HepG2 (cell line): ENCODE data around the gene SLC35B1. TPM values are rescaled to one million over a fixed set of nuclear protein-coding genes. Genes with fewer than 3 reads are reported as not detected.

Experiments used
- ATAC-seq: fragments of 200-7000 bp; cut with Tn5 transposase; 3 replicates; pipeline ENCODE4 v1.9.1; 2020; ENCODE audit warnings: mild to moderate bottlenecking, moderate library complexity
- BruUV-seq: library from RNA; stranded (reverse); fragments of 400-500 nt; replicated peaks from 2 replicates; lab custom pipeline; 2021; lab: Mats Ljungman, UMichigan
- CTCF ChIA-PET: fragments of 300-600 bp; formaldehyde crosslinking; extraction: SDS; loops from one replicate; lab custom pipeline; 2021; ENCODE audit warnings: low total read pairs, inconsistent platforms, low intra/inter-chr PET ratio; lab: Yijun Ruan, JAX
- POLR2A ChIA-PET: fragments of 350-600 bp; sonication (Branson Sonifier 250); formaldehyde crosslinking; loops from one replicate; lab custom pipeline; 2020; ENCODE audit warnings: antibody characterized with exemption, inconsistent platforms; lab: Yijun Ruan, JAX
- DNase-seq: peaks from one replicate; pipeline ENCODE4 v3.0.0-alpha.2; 2015; ENCODE audit warnings: low spot score
- FAIRE-seq: peaks from 3 replicates; lab custom pipeline; 2011; peaks lifted over from hg19 to GRCh38; lab: Jason Lieb, UNC
- H2AFZ ChIP-seq: one replicate; pipeline ENCODE4 v1.6.1; 2011; ENCODE audit warnings: low read length, inconsistent platforms
- H3K27ac ChIP-seq: fragments of 300-600 bp; 3 replicates; pipeline ENCODE4 v1.8.0; 2011; ENCODE audit warnings: mixed run types, mild to moderate bottlenecking, mixed read lengths, low read length, inconsistent platforms; ENCODE audit not compliant: insufficient read depth; ENCODE audit errors: extremely low read length
- H3K27me3 ChIP-seq, 2 experiments: fragments of 200-600 bp in 1 of 2; 2 replicates in 1 of 2; 3 replicates in 1 of 2; pipeline versions ENCODE4 v1.6.0 to v1.8.0; 2011; ENCODE audit warnings: low read length in 2 of 2, mild to moderate bottlenecking in 2 of 2, moderate library complexity in 2 of 2, inconsistent platforms in 1 of 2; ENCODE audit not compliant: insufficient read depth in 2 of 2, control insufficient read depth in 1 of 2
- H3K36me3 ChIP-seq, 2 experiments: fragments of 200-600 bp in 1 of 2; replicated peaks in 1 of 2; 2 replicates in 1 of 2; 3 replicates in 1 of 2; pipeline versions ENCODE4 v1.5.1 to v1.8.0; 2011; ENCODE audit warnings: low read length in 2 of 2, inconsistent platforms in 1 of 2; ENCODE audit not compliant: insufficient read depth in 2 of 2, control insufficient read depth in 1 of 2
- H3K4me1 ChIP-seq: 2 replicates; pipeline ENCODE4 v1.5.1; 2012; ENCODE audit warnings: low read length, inconsistent platforms; ENCODE audit not compliant: insufficient read depth
- H3K4me2 ChIP-seq: 2 replicates; pipeline ENCODE4 v1.6.0; 2011; ENCODE audit warnings: low read depth, low read length, inconsistent platforms
- H3K4me3 ChIP-seq, 3 experiments: fragments of 200-600 bp in 1 of 3; sonication (generic), shearing (Covaris generic) in 1 of 3; replicated peaks in 1 of 3; 2 replicates each; pipeline ENCODE4 v1.5.1; 2011 to 2016; ENCODE audit warnings: low read length in 3 of 3, inconsistent platforms in 2 of 3, low read depth in 2 of 3, mild to moderate bottlenecking in 2 of 3, control low read depth in 1 of 3, mixed read lengths in 1 of 3; ENCODE audit not compliant: insufficient read depth in 1 of 3
- H3K79me2 ChIP-seq: one replicate; pipeline ENCODE4 v1.6.1; 2011; ENCODE audit warnings: low read length, inconsistent platforms; ENCODE audit not compliant: insufficient read depth
- H3K9ac ChIP-seq: 2 replicates; pipeline ENCODE4 v1.6.0; 2011; ENCODE audit warnings: mild to moderate bottlenecking, low read depth, low read length, inconsistent platforms; ENCODE audit not compliant: insufficient read depth
- H3K9me3 ChIP-seq: 2 replicates; pipeline ENCODE4 v1.5.1; 2012; ENCODE audit warnings: mild to moderate bottlenecking, low read length
- H4K20me1 ChIP-seq: 2 replicates; pipeline ENCODE4 v1.6.0; 2011; ENCODE audit warnings: inconsistent platforms, mild to moderate bottlenecking, low read length, moderate library complexity; ENCODE audit not compliant: insufficient read depth
- AGO1 ChIP-seq: fragments of 200-400 bp; formaldehyde crosslinking; IDR thresholded peaks from 2 replicates; pipeline ENCODE4 v1.6.1; 2017; ENCODE audit warnings: mild to moderate bottlenecking, low read depth, low read length, moderate library complexity; ENCODE audit not compliant: poor library complexity, severe bottlenecking
- ATF1 ChIP-seq: IDR thresholded peaks from 2 replicates; pipeline ENCODE4 v1.6.1; 2016; ENCODE audit warnings: mild to moderate bottlenecking, control low read depth
- CBX2 ChIP-seq, 2 experiments: fragments of 200-600 bp in 1 of 2; sonication (generic); formaldehyde crosslinking in 1 of 2; IDR thresholded peaks; 2 replicates each; pipeline versions ENCODE4 v1.7.0 to v1.8.1; 2018 to 2022; ENCODE audit warnings: low read depth in 2 of 2, low read length in 1 of 2, mild to moderate bottlenecking in 1 of 2, missing genetic modification reagents in 1 of 2
- FOXK1 ChIP-seq: sonication (generic); formaldehyde crosslinking; IDR thresholded peaks from 2 replicates; pipeline ENCODE4 v1.4.0; 2020; ENCODE audit warnings: low read depth, missing genetic modification reagents, borderline replicate concordance
- MIER3 ChIP-seq: IDR thresholded peaks from 2 replicates; pipeline ENCODE4 v1.6.1; 2016; ENCODE audit warnings: missing compliant biosample characterization, borderline replicate concordance
- MTA1 ChIP-seq: sonication (generic); formaldehyde crosslinking; IDR thresholded peaks from 2 replicates; pipeline ENCODE4 v1.4.0; 2020; ENCODE audit warnings: missing genetic modification reagents, mild to moderate bottlenecking, borderline replicate concordance
- PHB2 ChIP-seq: fragments of 450-650 bp; IDR thresholded peaks from 2 replicates; pipeline ENCODE4 v1.6.1; 2018; ENCODE audit not compliant: partially characterized antibody
- TRIM24 ChIP-seq: sonication (generic); formaldehyde crosslinking; IDR thresholded peaks from 2 replicates; pipeline ENCODE4 v1.8.0; 2022; ENCODE audit warnings: mild to moderate bottlenecking, missing genetic modification reagents
- ZC3H4 ChIP-seq: sonication (generic); formaldehyde crosslinking; IDR thresholded peaks from 2 replicates; pipeline ENCODE4 v1.4.0; 2020; ENCODE audit warnings: missing genetic modification reagents, borderline replicate concordance
- ZFP37 ChIP-seq: sonication (generic); formaldehyde crosslinking; IDR thresholded peaks from 2 replicates; pipeline ENCODE4 v1.4.0; 2020; ENCODE audit warnings: missing genetic modification reagents, borderline replicate concordance
- ZNF451 ChIP-seq: sonication (generic); formaldehyde crosslinking; IDR thresholded peaks from 2 replicates; pipeline ENCODE4 v1.5.0; 2020; ENCODE audit warnings: mild to moderate bottlenecking, missing genetic modification reagents
- WGBS: methylation state at CpG from one replicate; pipeline ENCODE4 v1.1.6; 2017; ENCODE audit warnings: low lambda C conversion rate; 5-methylcytosine and 5-hydroxymethylcytosine counted together
- in situ Hi-C: cut with HindIII; loops from 2 replicates; pipeline ENCODE4 v1.10.0; 2017; ENCODE audit warnings: low pct_unique_long_range_greater_than_20kb; ENCODE audit not compliant: extremely low pct_ligation_motif_present
- intact Hi-C: fragments of 100-400 bp; cut with micrococcal nuclease; formaldehyde crosslinking; loops from one replicate; pipeline ENCODE4 v1.10.0; 2022; ENCODE audit not compliant: unreplicated experiment
- polyA plus RNA-seq, 8 experiments: library from polyadenylated mRNA; depleted of rRNA in 3 of 8; stranded (reverse) in 7 of 8; unstranded in 1 of 8; fragments of >200 nt; fragmentation: Illumina TruSeq in 4 of 8; extraction: Trizol in 4 of 8; gene quantifications; 2 replicates each; pipeline versions ENCODE4 v1.2.1 to v1.2.3, GENCODE V29; 2011 to 2016; ENCODE audit warnings: low read depth in 4 of 8, missing spikeins in 1 of 8, mixed read lengths in 1 of 8; ENCODE audit not compliant: insufficient read depth in 1 of 8
- total RNA-seq, 5 experiments: library from RNA; depleted of rRNA; stranded (reverse); fragments of >200 nt; fragmentation: Illumina TruSeq; extraction: Trizol; gene quantifications; 2 replicates each; pipeline ENCODE4 v1.2.3, GENCODE V29; 2016; ENCODE audit warnings: low read depth in 1 of 5
- TF ChIP-seq, protein P1 (sequence below): sonication (generic); formaldehyde crosslinking; IDR thresholded peaks from 2 replicates; pipeline ENCODE4 v1.5.0; 2020; ENCODE audit warnings: missing genetic modification reagents
- TF ChIP-seq, protein P2 (sequence below): sonication (generic); formaldehyde crosslinking; IDR thresholded peaks from 2 replicates; pipeline ENCODE4; 2020; ENCODE audit warnings: missing genetic modification reagents, mild to moderate bottlenecking, borderline replicate concordance
- TF ChIP-seq, protein P3 (sequence below): sonication (generic); formaldehyde crosslinking; IDR thresholded peaks from 2 replicates; pipeline ENCODE4 v1.4.0; 2020; ENCODE audit warnings: missing genetic modification reagents

SLC35B1 gene
- total and polyA plus RNA-seq, 2 of the 13 experiments (the other 11 are each of a cell fraction or from before 2014, with no cell fraction given) = 99.6 to 113 TPM

DNA sequence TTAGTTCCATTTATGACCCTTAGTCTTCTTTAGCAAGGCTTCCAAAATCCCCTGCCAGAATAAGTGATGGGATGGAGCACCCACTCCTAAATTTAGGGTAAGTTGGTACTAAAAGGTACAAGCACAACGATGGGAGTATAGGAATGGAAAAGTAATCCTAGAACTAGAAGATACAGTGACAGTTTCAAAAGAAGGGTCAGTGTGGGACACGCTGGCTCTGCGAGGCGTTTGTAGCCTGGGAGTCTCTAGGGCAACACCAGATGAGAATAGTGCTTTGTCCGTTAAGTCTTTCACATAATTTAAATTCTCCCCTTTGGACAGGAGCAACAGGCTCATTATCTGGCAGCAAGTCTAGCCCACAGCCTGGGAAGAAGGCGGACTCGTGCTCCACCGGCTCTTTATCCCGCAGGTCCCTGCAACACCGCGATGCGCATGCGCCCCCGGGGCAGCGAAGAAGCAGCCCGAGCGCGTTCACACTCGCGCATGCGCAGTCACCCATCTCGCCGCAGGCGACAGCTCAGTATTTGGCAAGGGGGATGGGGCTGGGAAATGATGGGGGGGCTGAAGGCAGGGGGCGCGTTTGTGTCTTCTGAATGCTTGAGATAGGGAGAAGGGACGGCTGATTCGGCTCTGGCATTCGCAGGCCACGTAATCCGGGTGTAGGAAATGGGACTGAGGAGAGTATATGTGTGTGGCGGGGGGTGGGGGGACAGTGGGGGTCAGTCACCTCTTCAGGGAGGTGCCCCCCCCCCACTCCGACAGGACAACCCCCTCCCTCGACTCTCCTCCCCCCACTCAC is 30.4 kb downstream of the SLC35B1 start:
- H3K79me2 ChIP-seq = peaks cover 46% of the 10 kb centered on the region
- peak overlapping the region; percentile 94 for H3K4me2 ChIP-seq
- WGBS = under 1% methylated on average over 33 of the region's 34 CpGs
- peak; percentile 92 for DNase-seq
- CTCF ChIA-PET = interaction anchor here (0.6 to 1.0 kb wide), 3 partner anchors 11 to 102 kb away, joined by 3 to 6 read pairs (median 3); partner anchors contain the start of gene NXPH3
- peak overlapping the region; percentile 68 to 77 (median 74) for H3K4me3 ChIP-seq
- H2AFZ ChIP-seq = no peak overlapping the region
- TSS peak; percentile 60 for BruUV-seq
- peaks cover 0 to 11% of the 10 kb centered on the region in 2 experiments; a peak in 2 of 5 replicates for H3K36me3 ChIP-seq
- H3K9ac ChIP-seq = peak overlapping the region; percentile 80
- POLR2A ChIA-PET = interaction anchor here (0.6 to 1.6 kb wide), 15 partner anchors 10 to 659 kb away, joined by 3 to 14 read pairs (median 4); partner anchors contain the start of genes FAM117A, KAT7, NXPH3 and SLC35B1
- peak; percentile 84 for ATAC-seq
- peaks cover 43% of the 10 kb centered on the region for H3K4me1 ChIP-seq
- peak overlapping the region; percentile 73 for H3K27ac ChIP-seq
- peaks cover 11% of the 10 kb centered on the region; the same call in 1 of the 2 replicates for H4K20me1 ChIP-seq
- intact Hi-C loops (no loop called here), in situ Hi-C loops (no loop called here)
- H3K9me3 ChIP-seq = no peaks in the 10 kb centered on the region
- FAIRE-seq = no peak
- no peaks in the 10 kb centered on the region; a peak in 1 of 5 replicates for H3K27me3 ChIP-seq
- TF ChIP-seq CBX2 (IDR thresholded peaks at IDR 0.05; ENCODE audit: low read depth, low read length) (no peak), CBX2 (CRISPR knock-in tag; IDR thresholded peaks at IDR 0.05; ENCODE audit: low read depth) (no peak), ATF1 (CRISPR knock-in tag) (no peak), PHB2 (no peak), MTA1 (CRISPR knock-in tag) (no peak; the same call in 1 of the 2 replicates), AGO1 (no peak), TRIM24 (CRISPR knock-in tag) (no peak), FOXK1 (no peak), ZFP37 (CRISPR knock-in tag) (no peak; the same call in 1 of the 2 replicates), MIER3 (CRISPR knock-in tag) (no peak), ZNF451 (CRISPR knock-in tag) (no peak), ZC3H4 (CRISPR knock-in tag) (no peak; the same call in 1 of the 2 replicates)
- TF ChIP-seq, protein P1, sequence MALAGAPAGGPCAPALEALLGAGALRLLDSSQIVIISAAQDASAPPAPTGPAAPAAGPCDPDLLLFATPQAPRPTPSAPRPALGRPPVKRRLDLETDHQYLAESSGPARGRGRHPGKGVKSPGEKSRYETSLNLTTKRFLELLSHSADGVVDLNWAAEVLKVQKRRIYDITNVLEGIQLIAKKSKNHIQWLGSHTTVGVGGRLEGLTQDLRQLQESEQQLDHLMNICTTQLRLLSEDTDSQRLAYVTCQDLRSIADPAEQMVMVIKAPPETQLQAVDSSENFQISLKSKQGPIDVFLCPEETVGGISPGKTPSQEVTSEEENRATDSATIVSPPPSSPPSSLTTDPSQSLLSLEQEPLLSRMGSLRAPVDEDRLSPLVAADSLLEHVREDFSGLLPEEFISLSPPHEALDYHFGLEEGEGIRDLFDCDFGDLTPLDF (CRISPR knock-in tag) = no peak
- TF ChIP-seq, protein P2, sequence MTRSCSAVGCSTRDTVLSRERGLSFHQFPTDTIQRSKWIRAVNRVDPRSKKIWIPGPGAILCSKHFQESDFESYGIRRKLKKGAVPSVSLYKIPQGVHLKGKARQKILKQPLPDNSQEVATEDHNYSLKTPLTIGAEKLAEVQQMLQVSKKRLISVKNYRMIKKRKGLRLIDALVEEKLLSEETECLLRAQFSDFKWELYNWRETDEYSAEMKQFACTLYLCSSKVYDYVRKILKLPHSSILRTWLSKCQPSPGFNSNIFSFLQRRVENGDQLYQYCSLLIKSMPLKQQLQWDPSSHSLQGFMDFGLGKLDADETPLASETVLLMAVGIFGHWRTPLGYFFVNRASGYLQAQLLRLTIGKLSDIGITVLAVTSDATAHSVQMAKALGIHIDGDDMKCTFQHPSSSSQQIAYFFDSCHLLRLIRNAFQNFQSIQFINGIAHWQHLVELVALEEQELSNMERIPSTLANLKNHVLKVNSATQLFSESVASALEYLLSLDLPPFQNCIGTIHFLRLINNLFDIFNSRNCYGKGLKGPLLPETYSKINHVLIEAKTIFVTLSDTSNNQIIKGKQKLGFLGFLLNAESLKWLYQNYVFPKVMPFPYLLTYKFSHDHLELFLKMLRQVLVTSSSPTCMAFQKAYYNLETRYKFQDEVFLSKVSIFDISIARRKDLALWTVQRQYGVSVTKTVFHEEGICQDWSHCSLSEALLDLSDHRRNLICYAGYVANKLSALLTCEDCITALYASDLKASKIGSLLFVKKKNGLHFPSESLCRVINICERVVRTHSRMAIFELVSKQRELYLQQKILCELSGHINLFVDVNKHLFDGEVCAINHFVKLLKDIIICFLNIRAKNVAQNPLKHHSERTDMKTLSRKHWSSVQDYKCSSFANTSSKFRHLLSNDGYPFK = no peak
- TF ChIP-seq, protein P3, sequence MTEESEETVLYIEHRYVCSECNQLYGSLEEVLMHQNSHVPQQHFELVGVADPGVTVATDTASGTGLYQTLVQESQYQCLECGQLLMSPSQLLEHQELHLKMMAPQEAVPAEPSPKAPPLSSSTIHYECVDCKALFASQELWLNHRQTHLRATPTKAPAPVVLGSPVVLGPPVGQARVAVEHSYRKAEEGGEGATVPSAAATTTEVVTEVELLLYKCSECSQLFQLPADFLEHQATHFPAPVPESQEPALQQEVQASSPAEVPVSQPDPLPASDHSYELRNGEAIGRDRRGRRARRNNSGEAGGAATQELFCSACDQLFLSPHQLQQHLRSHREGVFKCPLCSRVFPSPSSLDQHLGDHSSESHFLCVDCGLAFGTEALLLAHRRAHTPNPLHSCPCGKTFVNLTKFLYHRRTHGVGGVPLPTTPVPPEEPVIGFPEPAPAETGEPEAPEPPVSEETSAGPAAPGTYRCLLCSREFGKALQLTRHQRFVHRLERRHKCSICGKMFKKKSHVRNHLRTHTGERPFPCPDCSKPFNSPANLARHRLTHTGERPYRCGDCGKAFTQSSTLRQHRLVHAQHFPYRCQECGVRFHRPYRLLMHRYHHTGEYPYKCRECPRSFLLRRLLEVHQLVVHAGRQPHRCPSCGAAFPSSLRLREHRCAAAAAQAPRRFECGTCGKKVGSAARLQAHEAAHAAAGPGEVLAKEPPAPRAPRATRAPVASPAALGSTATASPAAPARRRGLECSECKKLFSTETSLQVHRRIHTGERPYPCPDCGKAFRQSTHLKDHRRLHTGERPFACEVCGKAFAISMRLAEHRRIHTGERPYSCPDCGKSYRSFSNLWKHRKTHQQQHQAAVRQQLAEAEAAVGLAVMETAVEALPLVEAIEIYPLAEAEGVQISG (CRISPR knock-in tag) = no peak; the same call in 1 of the 2 replicates
